Ovary (tissue), 9 donors: ENCODE measurements around the gene NEDD4. TPM values are rescaled to one million over a fixed set of nuclear protein-coding genes. Genes with fewer than 3 reads are reported as not detected.

Experiments used
- DNase-seq, 5 donors: peaks; one replicate each; pipeline ENCODE4 v3.0.0-alpha.2; 2019 to 2020
- H3K27ac ChIP-seq, 2 donors: fragments of 200-600 bp; one replicate each; pipeline versions ENCODE4 v1.5.1 to v1.8.0; 2019 to 2022
- H3K27me3 ChIP-seq: fragments of 200-600 bp; one replicate; pipeline ENCODE4 v1.8.0; 2022
- H3K36me3 ChIP-seq: fragments of 200-600 bp; sonication (generic); one replicate; pipeline ENCODE4 v1.5.1; 2019
- H3K4me1 ChIP-seq: one replicate; pipeline ENCODE4 v1.8.1; 2013; ENCODE audit warnings: mild to moderate bottlenecking, moderate library complexity; ENCODE audit not compliant: insufficient read depth
- H3K4me3 ChIP-seq: fragments of 200-600 bp; sonication (generic); one replicate; pipeline ENCODE4 v1.5.1; 2017
- H3K9me3 ChIP-seq, 2 donors: fragments of 200-600 bp in 1 of 2; sonication (generic) in 1 of 2; one replicate each; pipeline versions ENCODE4 v1.5.1 to v1.8.1; 2013 to 2019; ENCODE audit warnings: mild to moderate bottlenecking in 1 of 2, moderate library complexity in 1 of 2
- EP300 ChIP-seq: sonication (generic); formaldehyde crosslinking; IDR thresholded peaks from one replicate; pipeline ENCODE4 v1.6.1; 2017; ENCODE audit warnings: antibody characterized with exemption
- POLR2A ChIP-seq: fragments of 450-650 bp; IDR thresholded peaks from one replicate; pipeline ENCODE4 v1.6.1; 2017; ENCODE audit warnings: antibody characterized with exemption, mild to moderate bottlenecking, moderate library complexity
- WGBS, 3 donors: extraction: QIAGEN DNeasy Blood & Tissue Kit in 1 of 3; methylation state at CpG; one replicate each; pipeline versions ENCODE4 v1.1.5 to v1.1.7; 2013 to 2017; 5-methylcytosine and 5-hydroxymethylcytosine counted together
- intact Hi-C, 4 donors: fragments of 100-400 bp; cut with DNase I; formaldehyde crosslinking; loops; one replicate each; pipeline versions ENCODE4 v1.11.0 to v1.15.1; 2022 to 2023
- polyA plus RNA-seq, 2 donors: library from polyadenylated mRNA; stranded (reverse); fragments of 200-250 nt in 1 of 2; fragments of 350-450 nt in 1 of 2; fragmentation: Illumina TruSeq in 1 of 2; extraction: RNeasy Lipid Tissue Mini Kit (QIAGEN cat#74804) in 1 of 2; gene quantifications; one replicate each; pipeline ENCODE4 v1.2.3, GENCODE V29; 2013 to 2014
- total RNA-seq, 7 donors: library from RNA; depleted of rRNA in 2 of 7; stranded (reverse); fragments of >200 nt in 2 of 7; fragmentation: NEBNext Ultra II Directional in 3 of 7; extraction: Animal tissue kit (Norgen Biotek cat#: 25700) in 3 of 7; gene quantifications; one replicate each; pipeline versions ENCODE4 v1.1.0 to v1.2.4, GENCODE V29; 2016 to 2023
- TF ChIP-seq, protein P1 (sequence below), 3 donors: fragments of 450-650 bp in 2 of 3; fragments of 200-600 bp in 1 of 3; IDR thresholded peaks; one replicate each; pipeline versions ENCODE4 v1.5.1 to v1.8.0; 2016 to 2022; ENCODE audit warnings: antibody characterized with exemption in 3 of 3, mild to moderate bottlenecking in 1 of 3
- donor health status: DM: no; HTN: no; CAD: no; lungs with moderate emphysema.
- donor health status: DM: no; HTN: no; CAD: no.
- donor health status: Bipolar disorder and iron deficiency.
- donor health status: DM: yes; HTN: yes; CAD: no.
- donor health status: DM: no; HTN: no; CAD: no.
- donor health status: DM: yes; HTN: yes; CAD: no.

Gene NEDD4
- total and polyA plus RNA-seq, 9 donors: 3.8 to 12.6 (median 10.2) TPM

GRCh38 chr15:55799291-55800212 lies 193.9 kb downstream of the NEDD4 start:
- WGBS, 3 donors: 56 to 60% (median 59%) methylated on average over 10 of the region's 10 CpGs
- H3K4me1 ChIP-seq: no peaks in the 10 kb centered on the region
- no peaks in the 10 kb centered on the region for H3K36me3 ChIP-seq
- H3K4me3 ChIP-seq: no peak overlapping the region
- H3K27me3 ChIP-seq: no peaks in the 10 kb centered on the region
- TF ChIP-seq POLR2A (no peak), EP300 (no peak)
- TF ChIP-seq, protein P1, sequence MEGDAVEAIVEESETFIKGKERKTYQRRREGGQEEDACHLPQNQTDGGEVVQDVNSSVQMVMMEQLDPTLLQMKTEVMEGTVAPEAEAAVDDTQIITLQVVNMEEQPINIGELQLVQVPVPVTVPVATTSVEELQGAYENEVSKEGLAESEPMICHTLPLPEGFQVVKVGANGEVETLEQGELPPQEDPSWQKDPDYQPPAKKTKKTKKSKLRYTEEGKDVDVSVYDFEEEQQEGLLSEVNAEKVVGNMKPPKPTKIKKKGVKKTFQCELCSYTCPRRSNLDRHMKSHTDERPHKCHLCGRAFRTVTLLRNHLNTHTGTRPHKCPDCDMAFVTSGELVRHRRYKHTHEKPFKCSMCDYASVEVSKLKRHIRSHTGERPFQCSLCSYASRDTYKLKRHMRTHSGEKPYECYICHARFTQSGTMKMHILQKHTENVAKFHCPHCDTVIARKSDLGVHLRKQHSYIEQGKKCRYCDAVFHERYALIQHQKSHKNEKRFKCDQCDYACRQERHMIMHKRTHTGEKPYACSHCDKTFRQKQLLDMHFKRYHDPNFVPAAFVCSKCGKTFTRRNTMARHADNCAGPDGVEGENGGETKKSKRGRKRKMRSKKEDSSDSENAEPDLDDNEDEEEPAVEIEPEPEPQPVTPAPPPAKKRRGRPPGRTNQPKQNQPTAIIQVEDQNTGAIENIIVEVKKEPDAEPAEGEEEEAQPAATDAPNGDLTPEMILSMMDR (IDR thresholded peaks at IDR 0.05): no peak
- H3K27ac ChIP-seq: no peak overlapping the region
- peak in 2 of 5 donors; percentile 24 to 48 for DNase-seq
- intact Hi-C loops: no loop called here
- no peaks in the 10 kb centered on the region for H3K9me3 ChIP-seq

DNA sequence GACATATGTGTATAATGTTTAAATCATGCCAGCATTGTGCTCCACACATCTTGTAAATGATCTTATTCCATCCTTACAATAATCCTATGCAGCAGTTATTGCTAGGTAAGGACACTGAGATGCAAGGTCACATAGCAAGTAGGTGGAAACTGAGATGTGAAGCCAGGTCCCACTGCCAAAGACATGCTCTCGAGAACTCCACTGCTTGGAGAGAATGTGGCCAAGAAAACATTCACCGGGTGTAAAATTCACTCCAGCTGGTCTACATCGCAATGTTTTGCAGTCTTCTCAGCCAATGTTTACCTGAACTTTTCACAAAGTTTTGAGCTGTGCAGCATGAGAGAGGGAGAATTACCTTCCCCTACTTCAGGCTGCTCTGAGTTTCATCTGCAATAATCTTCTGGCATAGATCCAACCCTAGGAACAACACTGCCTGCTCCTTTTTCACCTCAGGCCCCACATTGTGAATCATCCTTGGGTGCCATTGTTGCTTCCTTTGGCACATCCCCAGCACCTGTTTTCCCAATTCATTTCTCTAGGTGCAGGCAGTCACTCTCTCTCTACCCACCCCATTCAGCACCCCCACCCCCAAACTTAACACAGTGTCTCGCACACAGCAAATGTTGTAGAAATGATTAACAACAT lies 197.0 kb downstream of the NEDD4 start:
- Histone ChIP-seq H3K4me1 (no peaks in the 10 kb centered on the region), H3K27me3 (no peaks in the 10 kb centered on the region), H3K36me3 (no peaks in the 10 kb centered on the region), H3K4me3 (no peak overlapping the region), H3K9me3 (peaks cover 0 to 3% of the 10 kb centered on the region in 2 donors), H3K27ac (no peak overlapping the region)
- intact Hi-C loops: no loop called here
- 8 to 27% (median 9%) methylated on average over 4 of the region's 4 CpGs for WGBS, 3 donors
- no peak for DNase-seq
- no peak for TF ChIP-seq POLR2A
- TF ChIP-seq EP300: no peak

GRCh38 chr15:55795031-55795430 lies 198.4 kb downstream of the NEDD4 start:
- no peak for TF ChIP-seq POLR2A
- TF ChIP-seq, protein P1 (IDR thresholded peaks at IDR 0.05): no peak
- TF ChIP-seq EP300: no peak
- DNase-seq: no peak
- H3K36me3 ChIP-seq: no peaks in the 10 kb centered on the region
- intact Hi-C loops: no loop called here
- H3K27me3 ChIP-seq: no peaks in the 10 kb centered on the region
- H3K4me1 ChIP-seq: no peaks in the 10 kb centered on the region
- peaks cover 0 to 3% of the 10 kb centered on the region in 2 donors for H3K9me3 ChIP-seq
- no peak overlapping the region for H3K4me3 ChIP-seq
- H3K27ac ChIP-seq: no peak overlapping the region

- Histone ChIP-seq H3K27ac (no peak overlapping the region), H3K4me3 (no peak overlapping the region), H3K27me3 (no peaks in the 10 kb centered on the region), H3K4me1 (no peaks in the 10 kb centered on the region), H3K36me3 (no peaks in the 10 kb centered on the region), H3K9me3 (peaks cover 0 to 3% of the 10 kb centered on the region in 2 donors)
- intact Hi-C loops: no loop called here
- DNase-seq: no peak
- WGBS, 3 donors: 89 to 96% (median 95%) methylated on average over 3 of the region's 3 CpGs
- TF ChIP-seq, protein P1 (IDR thresholded peaks at IDR 0.05): no peak
- no peak for TF ChIP-seq POLR2A
- no peak for TF ChIP-seq EP300
Observed at GRCh38 chr15:55791551-55792400, 201.6 kb downstream of the NEDD4 start.
